Natural killer cell (primary cell): ENCODE data around the gene KRIT1. TPM values are rescaled to one million over a fixed set of nuclear protein-coding genes. Genes with fewer than 3 reads are reported as not detected.

Source experiments
- ATAC-seq, 3 donors: fragments of 150-1000 bp in 2 of 3; fragments of 200-7000 bp in 1 of 3; cut with Tn5 transposase; 1 replicate in 1 of 3; 2 replicates in 2 of 3; pipeline ENCODE4 v1.10.0; 2021; ENCODE audit warnings: mild to moderate bottlenecking in 2 of 3, moderate library complexity in 2 of 3
- DNase-seq, 2 donors: peaks; one replicate each; pipeline versions ENCODE4 v3.0.0 to v3.0.0-alpha.2; 2013 to 2021; ENCODE audit warnings: mixed read lengths in 1 of 2
- H3K27ac ChIP-seq: one replicate; pipeline ENCODE4 v1.5.1; 2013; ENCODE audit warnings: mild to moderate bottlenecking, low read length
- H3K27me3 ChIP-seq: one replicate; pipeline ENCODE4 v1.6.1; 2013; ENCODE audit warnings: low read length; ENCODE audit not compliant: control insufficient read depth, insufficient read depth
- H3K36me3 ChIP-seq: one replicate; pipeline ENCODE4 v1.6.1; 2013; ENCODE audit warnings: low read length; ENCODE audit not compliant: control insufficient read depth, insufficient read depth
- H3K4me1 ChIP-seq: one replicate; pipeline ENCODE4 v1.6.1; 2013; ENCODE audit warnings: low read length; ENCODE audit not compliant: control insufficient read depth, insufficient read depth
- H3K4me3 ChIP-seq: one replicate; pipeline ENCODE4 v1.5.1; 2013; ENCODE audit warnings: low read length
- H3K9me3 ChIP-seq: one replicate; pipeline ENCODE4 v1.6.1; 2013; ENCODE audit warnings: low read length; ENCODE audit not compliant: control insufficient read depth, insufficient read depth
- H3K27ac Mint-ChIP-seq, 2 donors: one replicate each; pipeline ENCODE4 v1.8.0; 2022; ENCODE audit warnings: mild to moderate bottlenecking in 2 of 2, mixed read lengths in 2 of 2, moderate library complexity in 1 of 2
- H3K27me3 Mint-ChIP-seq, 2 donors: one replicate each; pipeline ENCODE4 v1.8.0; 2022; ENCODE audit warnings: low read depth in 2 of 2, mixed read lengths in 2 of 2
- H3K36me3 Mint-ChIP-seq: one replicate; pipeline ENCODE4 v1.8.0; 2022; ENCODE audit warnings: mixed read lengths
- H3K4me1 Mint-ChIP-seq, 2 donors: one replicate each; pipeline ENCODE4 v1.8.0; 2022; ENCODE audit warnings: mixed read lengths in 2 of 2
- H3K4me3 Mint-ChIP-seq: one replicate; pipeline ENCODE4 v1.8.0; 2022; ENCODE audit warnings: mild to moderate bottlenecking, moderate library complexity, mixed read lengths
- H3K9me3 Mint-ChIP-seq, 2 donors: one replicate each; pipeline ENCODE4 v1.8.0; 2022; ENCODE audit warnings: mixed read lengths in 2 of 2
- WGBS: methylation state at CpG from one replicate; pipeline ENCODE4 v1.1.7; 2013; ENCODE audit warnings: missing lambda C conversion rate; ENCODE audit not compliant: insufficient coverage; 5-methylcytosine and 5-hydroxymethylcytosine counted together
- intact Hi-C: fragments of 100-400 bp; cut with micrococcal nuclease; formaldehyde crosslinking; loops from one replicate; pipeline ENCODE4 v1.14.2; 2022
- total RNA-seq, 4 donors: library from RNA; stranded (reverse); fragments of 120-200 nt in 1 of 4; gene quantifications; one replicate each; pipeline versions ENCODE4 v1.2.3 to v1.2.4, GENCODE V29; 2013 to 2022
- TF ChIP-seq, protein P1 (sequence below): fragments of 200-600 bp; IDR thresholded peaks from one replicate; pipeline ENCODE4 v1.8.0; 2022; ENCODE audit warnings: antibody characterized with exemption

KRIT1 gene
- total RNA-seq, 3 donors from 2014 or later (not counting 1 experiment from before 2014, with no cell fraction given) = 55.4 to 76.7 (median 62.6) TPM

DNA sequence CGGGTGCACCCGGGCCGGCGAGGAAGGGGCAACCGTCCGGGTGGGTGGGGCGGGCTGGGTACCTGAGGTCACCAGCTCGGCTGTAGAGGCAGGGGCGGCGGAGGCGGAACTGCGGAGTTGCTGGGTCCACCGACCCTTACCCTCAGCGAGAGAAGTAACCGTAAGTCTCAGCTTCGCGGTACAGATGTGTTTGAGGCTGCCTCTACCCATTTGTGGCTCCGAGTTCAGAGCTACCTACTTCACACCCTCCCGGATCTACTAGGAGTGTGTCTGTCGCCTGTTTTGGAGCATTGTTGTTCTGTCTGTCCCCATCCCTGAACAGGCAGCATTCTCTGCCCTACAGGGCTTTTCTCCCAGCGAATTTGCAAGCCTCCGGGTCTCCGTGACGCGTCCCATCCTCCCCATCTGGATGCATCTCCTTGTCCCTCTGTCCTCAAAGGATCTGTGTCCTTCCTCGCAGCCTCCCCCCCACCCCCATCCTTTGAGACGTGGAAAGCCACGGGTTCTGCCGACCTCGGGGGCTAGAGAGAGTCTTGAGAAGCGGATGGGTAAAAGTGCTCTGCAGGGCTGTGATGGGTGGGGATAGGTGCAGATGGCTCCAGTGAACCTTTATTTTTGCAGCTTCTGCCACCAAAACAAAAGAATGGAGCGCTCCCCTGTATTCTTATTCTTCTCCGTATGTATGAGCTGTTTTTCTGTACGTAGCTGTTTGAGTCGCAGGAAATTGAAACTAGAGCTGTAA is 817 bp upstream of the KRIT1 start:
- Histone ChIP-seq H3K36me3 (peaks cover 3% of the 10 kb centered on the region), H3K27ac (peak overlapping the region; percentile 92), H3K9me3 (no peaks in the 10 kb centered on the region), H3K4me3 (peak overlapping the region; percentile 74), H3K27me3 (no peaks in the 10 kb centered on the region), H3K4me1 (peaks cover 11% of the 10 kb centered on the region)
- Mint-ChIP-seq H3K36me3 (no peaks in the 10 kb centered on the region), H3K4me3 (peak overlapping the region; percentile 93), H3K27ac (peak overlapping the region; percentile 99), H3K4me1 (peaks cover 39 to 48% of the 10 kb centered on the region in 2 donors), H3K27me3 (no peaks in the 10 kb centered on the region), H3K9me3 (no peaks in the 10 kb centered on the region)
- peak; percentile 39 to 72 (median 62) for ATAC-seq
- DNase-seq = peak in 1 of 2 donors; percentile 66
- under 1% methylated on average over 35 of the region's 35 CpGs for WGBS
- intact Hi-C loops = loop anchor here (1.0 kb wide), 1 partner anchor 112 kb away; the partner anchor contains the start of gene CYP51A1
- TF ChIP-seq, protein P1, sequence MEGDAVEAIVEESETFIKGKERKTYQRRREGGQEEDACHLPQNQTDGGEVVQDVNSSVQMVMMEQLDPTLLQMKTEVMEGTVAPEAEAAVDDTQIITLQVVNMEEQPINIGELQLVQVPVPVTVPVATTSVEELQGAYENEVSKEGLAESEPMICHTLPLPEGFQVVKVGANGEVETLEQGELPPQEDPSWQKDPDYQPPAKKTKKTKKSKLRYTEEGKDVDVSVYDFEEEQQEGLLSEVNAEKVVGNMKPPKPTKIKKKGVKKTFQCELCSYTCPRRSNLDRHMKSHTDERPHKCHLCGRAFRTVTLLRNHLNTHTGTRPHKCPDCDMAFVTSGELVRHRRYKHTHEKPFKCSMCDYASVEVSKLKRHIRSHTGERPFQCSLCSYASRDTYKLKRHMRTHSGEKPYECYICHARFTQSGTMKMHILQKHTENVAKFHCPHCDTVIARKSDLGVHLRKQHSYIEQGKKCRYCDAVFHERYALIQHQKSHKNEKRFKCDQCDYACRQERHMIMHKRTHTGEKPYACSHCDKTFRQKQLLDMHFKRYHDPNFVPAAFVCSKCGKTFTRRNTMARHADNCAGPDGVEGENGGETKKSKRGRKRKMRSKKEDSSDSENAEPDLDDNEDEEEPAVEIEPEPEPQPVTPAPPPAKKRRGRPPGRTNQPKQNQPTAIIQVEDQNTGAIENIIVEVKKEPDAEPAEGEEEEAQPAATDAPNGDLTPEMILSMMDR = no peak

DNA sequence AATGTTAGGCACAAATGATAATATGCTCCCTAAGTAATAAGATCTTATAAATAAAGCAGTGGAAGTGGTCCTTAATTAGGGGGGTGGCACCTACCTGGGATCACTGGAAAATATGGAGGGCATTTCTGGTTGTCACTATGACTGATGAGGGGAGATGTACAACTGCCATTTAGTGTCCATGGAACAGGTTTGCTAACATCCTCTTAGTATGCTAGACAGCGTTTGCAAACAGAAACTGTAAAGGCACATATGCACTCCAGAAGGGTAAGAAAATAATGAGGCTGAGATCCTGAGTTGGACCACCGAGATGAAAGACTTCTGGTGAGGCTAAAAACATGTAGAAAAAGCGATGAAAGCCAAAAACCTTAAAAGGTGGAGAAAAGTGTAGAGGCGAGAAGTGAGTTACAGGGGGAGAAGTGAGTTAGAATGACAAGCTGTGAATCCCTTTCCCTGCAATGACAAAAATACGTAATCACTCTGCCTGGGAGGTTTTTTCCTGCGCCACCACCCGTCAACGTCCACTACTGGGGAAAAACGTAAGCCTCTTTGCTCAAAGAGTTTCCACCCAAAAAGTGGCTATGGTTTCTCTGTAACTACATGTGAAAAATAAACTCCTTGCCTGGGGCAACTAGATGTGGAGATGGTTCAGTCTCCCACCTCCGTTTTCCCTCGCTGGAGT is 767 bp downstream of the KRIT1 start:
- H3K4me3 ChIP-seq = peak overlapping the region; percentile 74

DNA sequence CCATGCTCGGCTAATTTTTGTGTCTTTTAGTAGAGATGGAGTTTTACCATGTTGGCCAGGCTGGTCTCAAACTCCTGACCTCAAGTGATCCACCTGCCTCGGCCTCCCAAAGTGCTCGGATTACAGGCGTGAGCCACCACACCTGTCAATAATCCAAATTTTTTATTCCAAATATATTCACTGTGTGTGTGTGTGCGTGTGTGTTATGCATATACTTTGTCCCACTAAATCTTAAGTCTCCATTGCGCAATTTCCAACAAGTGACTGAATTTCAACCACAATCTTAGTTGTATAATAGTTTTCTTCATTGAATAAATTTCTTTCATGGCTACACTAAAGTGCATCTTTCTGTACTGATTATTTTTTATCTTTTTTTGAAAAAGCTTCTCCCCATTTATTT is 2.7 kb downstream of the KRIT1 start:
- Mint-ChIP-seq H3K27me3 (no peaks in the 10 kb centered on the region), H3K4me3 (no peak overlapping the region), H3K4me1 (peaks cover 35 to 41% of the 10 kb centered on the region in 2 donors), H3K9me3 (no peaks in the 10 kb centered on the region), H3K27ac (peak overlapping the region; percentile 21 to 69), H3K36me3 (no peaks in the 10 kb centered on the region)
- no peak overlapping the region for H3K4me3 ChIP-seq
- TF ChIP-seq, protein P1 = no peak
- WGBS = 100% methylated on average over 4 of the region's 6 CpGs
- H3K9me3 ChIP-seq = no peaks in the 10 kb centered on the region
- no peak overlapping the region for H3K27ac ChIP-seq
- ATAC-seq (no peak), DNase-seq (no peak)
- peaks cover 30% of the 10 kb centered on the region for H3K36me3 ChIP-seq
- H3K27me3 ChIP-seq = no peaks in the 10 kb centered on the region
- intact Hi-C loops = no loop called here
- H3K4me1 ChIP-seq = peaks cover 11% of the 10 kb centered on the region

More for the DNA sequence above, 767 bp downstream of the KRIT1 start:
- H3K27ac Mint-ChIP-seq = peak overlapping the region; percentile 99
- Histone ChIP-seq H3K9me3 (no peaks in the 10 kb centered on the region), H3K27me3 (no peaks in the 10 kb centered on the region), H3K36me3 (peaks cover 16% of the 10 kb centered on the region), H3K27ac (peak overlapping the region; percentile 92), H3K4me1 (peaks cover 11% of the 10 kb centered on the region)
- no peaks in the 10 kb centered on the region for H3K36me3 Mint-ChIP-seq
- H3K9me3 Mint-ChIP-seq = no peaks in the 10 kb centered on the region
- TF ChIP-seq, protein P1 = no peak
- H3K4me3 Mint-ChIP-seq = peak overlapping the region; percentile 100
- no peaks in the 10 kb centered on the region for H3K27me3 Mint-ChIP-seq
- 2% methylated on average over 11 of the region's 11 CpGs for WGBS
- H3K4me1 Mint-ChIP-seq = peaks cover 39 to 45% of the 10 kb centered on the region in 2 donors
- ATAC-seq (peak in 2 of 3 donors; percentile 4 to 17), DNase-seq (peak in 1 of 2 donors; percentile 68)
- intact Hi-C loops = loop anchor here (1.0 kb wide), 2 partner anchors 68 to 202 kb away; partner anchors contain the start of gene GATAD1
